Peyer's patch (tissue), 4 donors: ENCODE measurements around the gene CHST15. TPM values are rescaled to one million over a fixed set of nuclear protein-coding genes. Genes with fewer than 3 reads are reported as not detected.

Source experiments
- DNase-seq, 3 donors: peaks; one replicate each; pipeline ENCODE4 v3.0.0-alpha.2; 2017 to 2019
- H3K27ac ChIP-seq, 4 donors: fragments of 200-600 bp; sonication (generic); one replicate each; pipeline ENCODE4 v1.5.1; 2016 to 2019
- H3K27me3 ChIP-seq, 2 donors: fragments of 200-600 bp; sonication (generic); one replicate each; pipeline ENCODE4 v1.5.1; 2019
- H3K36me3 ChIP-seq, 3 donors: fragments of 200-600 bp; sonication (generic); one replicate each; pipeline ENCODE4 v1.5.1; 2016 to 2019
- H3K4me1 ChIP-seq, 4 donors: fragments of 200-600 bp; sonication (generic); one replicate each; pipeline ENCODE4 v1.5.1; 2016 to 2019
- H3K4me3 ChIP-seq, 4 donors: fragments of 200-600 bp; sonication (generic); 1 replicate in 3 of 4; 2 replicates in 1 of 4; pipeline ENCODE4 v1.5.1; 2016 to 2019; ENCODE audit warnings: mild to moderate bottlenecking in 1 of 4
- H3K9me3 ChIP-seq, 4 donors: fragments of 200-600 bp; sonication (generic); one replicate each; pipeline ENCODE4 v1.5.1; 2016 to 2019; ENCODE audit warnings: mild to moderate bottlenecking in 1 of 4
- POLR2A ChIP-seq, 2 donors: fragments of 450-650 bp; IDR thresholded peaks; one replicate each; pipeline ENCODE4 v1.5.1; 2017; ENCODE audit warnings: antibody characterized with exemption in 2 of 2, mild to moderate bottlenecking in 2 of 2, moderate library complexity in 2 of 2
- total RNA-seq, 4 donors: library from RNA; depleted of rRNA; stranded (reverse); fragments of >200 nt; gene quantifications; one replicate each; pipeline ENCODE4 v1.1.0, GENCODE V29; 2016
- TF ChIP-seq, protein P1 (sequence below), 6 experiments: fragments of 450-650 bp in 4 of 6; fragments of 200-600 bp in 2 of 6; sonication (generic) in 1 of 6; IDR thresholded peaks; one replicate each; pipeline ENCODE4 v1.5.1; 2017 to 2019; ENCODE audit warnings: antibody characterized with exemption in 6 of 6, mild to moderate bottlenecking in 3 of 6, moderate library complexity in 1 of 6

CHST15 gene
- total RNA-seq, 4 donors from 2014 or later, result 3.9 to 55.3 (median 10.9) TPM

DNA sequence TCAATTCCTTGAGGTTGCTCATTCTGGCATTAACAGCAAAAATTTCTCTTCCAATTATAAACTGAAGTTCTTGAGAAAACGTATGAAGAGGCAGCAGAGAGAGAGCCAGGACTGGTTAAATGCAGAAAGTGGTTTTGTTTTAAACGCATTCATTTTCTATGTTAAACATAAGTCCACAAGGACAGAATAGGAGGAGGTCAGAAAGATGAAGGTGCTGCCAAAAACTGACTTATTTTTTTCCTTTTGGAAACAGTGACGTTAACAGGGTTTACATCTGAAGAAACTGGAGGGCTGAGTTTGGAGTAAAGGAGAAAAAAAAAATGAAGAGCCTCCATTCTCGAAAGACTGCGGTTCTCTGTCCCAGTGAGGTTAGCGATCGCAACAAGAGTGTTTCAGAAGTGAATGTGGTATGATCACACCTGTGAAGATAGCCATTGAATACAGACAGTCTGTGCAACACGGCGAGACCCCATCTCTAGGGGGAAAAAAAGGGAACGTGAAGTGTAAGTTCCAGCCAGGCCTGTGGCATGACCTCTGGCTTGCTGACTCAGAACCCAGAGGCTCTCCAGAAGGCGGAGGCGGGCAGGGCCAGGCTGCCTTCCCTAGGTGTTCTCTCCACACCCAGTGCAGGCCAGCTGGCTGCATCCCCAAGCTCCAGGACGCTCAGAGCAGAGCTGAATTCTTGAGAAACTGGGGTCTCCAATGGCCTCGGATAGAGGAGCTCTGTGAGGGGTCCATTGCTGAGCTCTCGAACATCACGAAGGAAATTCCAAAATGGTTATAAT, 84.0 kb downstream of the CHST15 start:
- Histone ChIP-seq H3K27me3 (no peaks in the 10 kb centered on the region), H3K9me3 (no peaks in the 10 kb centered on the region), H3K4me1 (no peaks in the 10 kb centered on the region), H3K36me3 (no peaks in the 10 kb centered on the region), H3K4me3 (no peak overlapping the region), H3K27ac (peak overlapping the region in 1 of 4 donors; percentile 41)
- DNase-seq, result peak in 1 of 3 donors; percentile 21
- no peak for TF ChIP-seq POLR2A (IDR thresholded peaks at IDR 0.05)
- TF ChIP-seq, protein P1, sequence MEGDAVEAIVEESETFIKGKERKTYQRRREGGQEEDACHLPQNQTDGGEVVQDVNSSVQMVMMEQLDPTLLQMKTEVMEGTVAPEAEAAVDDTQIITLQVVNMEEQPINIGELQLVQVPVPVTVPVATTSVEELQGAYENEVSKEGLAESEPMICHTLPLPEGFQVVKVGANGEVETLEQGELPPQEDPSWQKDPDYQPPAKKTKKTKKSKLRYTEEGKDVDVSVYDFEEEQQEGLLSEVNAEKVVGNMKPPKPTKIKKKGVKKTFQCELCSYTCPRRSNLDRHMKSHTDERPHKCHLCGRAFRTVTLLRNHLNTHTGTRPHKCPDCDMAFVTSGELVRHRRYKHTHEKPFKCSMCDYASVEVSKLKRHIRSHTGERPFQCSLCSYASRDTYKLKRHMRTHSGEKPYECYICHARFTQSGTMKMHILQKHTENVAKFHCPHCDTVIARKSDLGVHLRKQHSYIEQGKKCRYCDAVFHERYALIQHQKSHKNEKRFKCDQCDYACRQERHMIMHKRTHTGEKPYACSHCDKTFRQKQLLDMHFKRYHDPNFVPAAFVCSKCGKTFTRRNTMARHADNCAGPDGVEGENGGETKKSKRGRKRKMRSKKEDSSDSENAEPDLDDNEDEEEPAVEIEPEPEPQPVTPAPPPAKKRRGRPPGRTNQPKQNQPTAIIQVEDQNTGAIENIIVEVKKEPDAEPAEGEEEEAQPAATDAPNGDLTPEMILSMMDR (IDR thresholded peaks at IDR 0.05), result no peak

DNA sequence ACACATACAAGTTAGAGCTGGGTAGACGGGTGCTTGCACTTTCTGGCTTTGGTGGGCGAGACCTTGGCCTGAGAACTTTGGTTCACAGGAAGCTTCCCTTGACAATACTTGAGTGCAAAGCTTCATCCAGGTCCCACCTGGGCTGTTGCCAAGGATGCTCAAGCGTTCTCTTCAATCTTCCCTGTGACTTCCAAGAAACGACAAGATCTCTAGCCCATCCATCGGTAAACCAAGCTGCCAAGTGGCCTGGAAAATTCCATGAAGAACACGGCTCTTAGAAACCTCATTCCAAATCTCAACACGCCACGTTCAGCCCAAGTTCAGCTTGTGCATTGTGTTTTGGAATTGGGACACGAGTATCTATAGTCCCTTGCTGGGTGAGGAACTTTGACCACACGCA, 84.7 kb downstream of the CHST15 start:
- Histone ChIP-seq H3K4me1 (no peaks in the 10 kb centered on the region), H3K9me3 (no peaks in the 10 kb centered on the region), H3K27me3 (no peaks in the 10 kb centered on the region), H3K4me3 (no peak overlapping the region), H3K27ac (no peak overlapping the region), H3K36me3 (no peaks in the 10 kb centered on the region)
- TF ChIP-seq, protein P1 (IDR thresholded peaks at IDR 0.05), result no peak
- TF ChIP-seq POLR2A (IDR thresholded peaks at IDR 0.05), result no peak
- DNase-seq, result no peak

DNA sequence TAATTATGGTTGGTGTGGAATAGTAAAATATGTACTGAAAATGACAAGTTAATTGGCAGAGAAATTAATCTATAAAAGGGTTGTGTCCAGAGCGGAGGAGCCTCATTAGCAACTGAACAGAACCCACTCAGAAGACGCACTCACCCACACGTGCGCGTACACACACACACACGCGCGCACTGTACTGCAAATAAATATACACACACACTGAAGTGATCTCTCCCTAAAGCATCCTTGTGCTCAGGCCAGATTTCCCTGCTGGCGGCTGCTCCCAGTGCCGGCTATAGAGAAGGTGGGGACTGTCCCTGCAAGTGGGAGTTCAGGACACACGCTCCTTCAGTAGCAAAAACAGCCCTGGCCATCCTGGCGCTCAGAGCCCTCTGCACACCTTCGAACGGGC, 85.2 kb downstream of the CHST15 start:
- H3K9me3 ChIP-seq, result no peaks in the 10 kb centered on the region
- DNase-seq, result no peak
- no peak overlapping the region for H3K4me3 ChIP-seq
- H3K36me3 ChIP-seq, result no peaks in the 10 kb centered on the region
- H3K4me1 ChIP-seq, result no peaks in the 10 kb centered on the region
- no peaks in the 10 kb centered on the region for H3K27me3 ChIP-seq
- no peak for TF ChIP-seq POLR2A (IDR thresholded peaks at IDR 0.05)
- TF ChIP-seq, protein P1 (IDR thresholded peaks at IDR 0.05), result no peak
- no peak overlapping the region for H3K27ac ChIP-seq

DNA sequence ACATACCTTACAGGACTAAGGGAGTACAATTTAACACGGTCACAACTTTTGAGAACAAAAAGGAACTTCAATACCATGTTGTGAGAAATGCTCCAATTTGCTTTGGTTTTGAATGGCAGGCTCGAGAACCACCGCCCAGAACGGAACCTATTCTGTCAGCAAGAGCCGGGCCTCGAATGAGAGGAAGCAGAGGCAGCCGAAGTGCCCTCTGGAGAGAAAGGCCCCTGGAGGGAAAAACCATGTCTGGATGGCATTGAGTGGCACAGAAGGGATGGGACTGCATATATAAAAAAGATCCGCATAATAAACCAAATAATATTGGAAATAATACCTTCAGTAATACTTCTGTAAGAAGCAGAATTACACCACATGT, 85.6 kb downstream of the CHST15 start:
- DNase-seq, result no peak
- H3K9me3 ChIP-seq, result no peaks in the 10 kb centered on the region
- H3K4me3 ChIP-seq, result no peak overlapping the region
- no peaks in the 10 kb centered on the region for H3K36me3 ChIP-seq
- no peaks in the 10 kb centered on the region for H3K27me3 ChIP-seq
- no peaks in the 10 kb centered on the region for H3K4me1 ChIP-seq
- TF ChIP-seq POLR2A (IDR thresholded peaks at IDR 0.05), result no peak
- peak overlapping the region in 1 of 4 donors; percentile 63 for H3K27ac ChIP-seq

DNA sequence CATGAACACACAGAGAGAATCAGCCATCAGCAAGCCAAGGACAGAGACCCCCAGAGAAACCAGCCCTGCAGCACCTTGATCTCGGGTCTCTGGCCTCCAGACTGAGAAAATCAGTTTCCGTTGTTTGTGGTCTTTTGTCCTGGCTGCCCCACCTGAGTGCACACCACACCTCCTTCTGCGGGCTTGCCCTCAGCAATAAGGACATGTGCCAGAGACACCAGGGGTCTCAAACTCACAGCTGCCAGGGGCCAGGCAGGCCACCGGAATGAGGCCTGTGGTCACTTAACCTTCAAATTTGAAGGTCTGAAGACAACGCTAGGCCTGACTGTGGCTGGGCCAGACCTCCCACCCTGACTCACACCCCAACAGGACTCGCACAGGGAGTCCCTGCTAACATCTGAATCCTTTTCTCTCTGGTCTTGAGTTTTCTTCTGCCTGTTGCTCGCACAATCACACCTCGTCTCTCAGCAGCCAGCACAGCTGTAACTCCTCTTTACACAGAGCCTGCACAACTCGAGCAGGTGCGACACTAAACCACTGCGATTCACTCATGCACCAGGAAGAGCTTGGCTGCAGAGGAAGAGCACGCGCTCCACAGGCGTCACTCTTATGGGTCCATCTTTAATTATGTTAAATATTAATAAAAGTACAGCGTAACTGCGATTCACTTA, 86.2 kb downstream of the CHST15 start:
- Histone ChIP-seq H3K4me1 (no peaks in the 10 kb centered on the region), H3K27me3 (no peaks in the 10 kb centered on the region), H3K4me3 (no peak overlapping the region), H3K36me3 (no peaks in the 10 kb centered on the region), H3K27ac (peak overlapping the region in 1 of 4 donors; percentile 63), H3K9me3 (no peaks in the 10 kb centered on the region)
- no peak for TF ChIP-seq POLR2A (IDR thresholded peaks at IDR 0.05)
- TF ChIP-seq, protein P1 (IDR thresholded peaks at IDR 0.05), result no peak
- DNase-seq, result peak in 1 of 3 donors; percentile 33

DNA sequence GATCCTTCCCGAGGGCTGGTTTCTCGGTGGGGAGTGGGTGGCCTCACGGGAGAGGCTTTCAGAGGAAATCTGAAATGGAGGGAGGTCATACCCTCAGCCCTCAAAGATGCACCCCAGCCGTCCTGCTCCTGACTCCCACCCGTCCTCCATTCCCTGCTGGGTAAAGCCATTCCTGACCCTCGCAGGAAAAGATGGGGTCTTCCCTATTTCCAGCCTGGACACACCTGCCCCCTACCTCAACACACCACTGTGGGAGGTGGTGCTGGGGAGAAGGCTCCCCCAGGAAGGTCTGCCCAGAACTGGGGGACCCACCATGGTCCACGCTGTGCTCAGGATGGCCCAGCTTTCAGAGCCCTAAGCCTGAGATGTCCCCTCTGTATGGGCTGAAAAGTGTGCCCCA, 86.9 kb downstream of the CHST15 start:
- Histone ChIP-seq H3K9me3 (no peaks in the 10 kb centered on the region), H3K36me3 (no peaks in the 10 kb centered on the region), H3K4me1 (no peaks in the 10 kb centered on the region), H3K27ac (peak overlapping the region in 1 of 4 donors; percentile 63), H3K4me3 (no peak overlapping the region), H3K27me3 (no peaks in the 10 kb centered on the region)
- DNase-seq, result peak in 1 of 3 donors; percentile 21
- no peak for TF ChIP-seq POLR2A (IDR thresholded peaks at IDR 0.05)
- TF ChIP-seq, protein P1 (IDR thresholded peaks at IDR 0.05), result no peak
